Calu3 (cell line): ENCODE data around the gene ZBTB7A. TPM values are rescaled to one million over a fixed set of nuclear protein-coding genes. Genes with fewer than 3 reads are reported as not detected.

ENCODE experiments used
- BruUV-seq: library from RNA; stranded (reverse); fragments of 400-500 nt; replicated peaks from 2 replicates; lab custom pipeline; 2021; lab: Mats Ljungman, UMichigan
- CTCF ChIA-PET: fragments of 300-600 bp; sonication (Branson Sonifier 250); formaldehyde crosslinking; loops from one replicate; lab custom pipeline; 2022; ENCODE audit warnings: antibody characterized with exemption; lab: Charles Lee
- DNase-seq: peaks from one replicate; pipeline ENCODE4 v3.0.0; 2022
- H3K27ac Mint-ChIP-seq: one replicate; pipeline ENCODE4 v1.8.0; 2022; ENCODE audit warnings: mixed read lengths; ENCODE audit not compliant: unreplicated experiment
- H3K27me3 Mint-ChIP-seq: one replicate; pipeline ENCODE4 v1.8.0; 2022; ENCODE audit warnings: mixed read lengths; ENCODE audit not compliant: unreplicated experiment
- H3K36me3 Mint-ChIP-seq: one replicate; pipeline ENCODE4 v1.8.0; 2022; ENCODE audit warnings: mild to moderate bottlenecking, moderate library complexity, mixed read lengths; ENCODE audit not compliant: insufficient read depth, unreplicated experiment
- H3K4me1 Mint-ChIP-seq: one replicate; pipeline ENCODE4 v1.8.0; 2022; ENCODE audit warnings: mild to moderate bottlenecking, low read depth, mixed read lengths; ENCODE audit not compliant: unreplicated experiment
- H3K4me3 Mint-ChIP-seq: one replicate; pipeline ENCODE4 v1.8.0; 2022; ENCODE audit warnings: mild to moderate bottlenecking, low read depth, moderate library complexity, mixed read lengths; ENCODE audit not compliant: unreplicated experiment
- H3K9me3 Mint-ChIP-seq: one replicate; pipeline ENCODE4 v1.8.0; 2022; ENCODE audit warnings: low read depth, mixed read lengths; ENCODE audit not compliant: unreplicated experiment
- intact Hi-C: fragments of 100-400 bp; cut with micrococcal nuclease; formaldehyde crosslinking; loops from one replicate; pipeline ENCODE4 v1.10.0; 2022; ENCODE audit not compliant: unreplicated experiment
- total RNA-seq: library from RNA; stranded (reverse); gene quantifications from 2 replicates; pipeline ENCODE4 v1.2.3, GENCODE V29; 2022
- TF ChIP-seq, protein P1 (sequence below): fragments of 200-600 bp; IDR thresholded peaks from one replicate; pipeline ENCODE4 v1.8.0; 2022; ENCODE audit warnings: antibody characterized with exemption; ENCODE audit not compliant: unreplicated experiment

Gene ZBTB7A
- total RNA-seq, 1 experiment from 2014 or later = 38.0 TPM

DNA sequence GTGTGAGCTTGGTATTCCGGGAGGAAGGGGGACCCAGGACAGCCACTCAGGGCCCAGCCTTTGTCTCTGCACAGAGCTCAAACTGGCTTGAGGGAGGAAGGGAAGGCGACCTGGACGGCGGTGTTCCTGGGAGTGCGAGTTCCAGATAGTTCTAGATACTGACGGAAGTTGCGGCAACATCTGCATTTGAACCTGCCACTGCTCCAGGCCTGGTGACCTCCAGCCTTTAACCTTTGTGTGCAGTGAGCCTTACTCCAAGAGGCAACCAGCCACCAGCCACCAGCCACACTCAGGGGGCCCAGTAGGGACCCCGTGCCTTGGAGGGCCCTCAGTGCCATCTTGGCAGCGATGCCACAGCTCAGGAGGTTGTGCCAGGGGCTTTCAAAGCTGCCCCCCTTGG lies 15.5 kb upstream of the ZBTB7A start:
- Mint-ChIP-seq H3K36me3 (peaks cover 5% of the 10 kb centered on the region), H3K9me3 (no peaks in the 10 kb centered on the region), H3K4me1 (no peaks in the 10 kb centered on the region), H3K27me3 (no peaks in the 10 kb centered on the region), H3K27ac (no peak overlapping the region), H3K4me3 (no peak overlapping the region)
- no peak for DNase-seq
- TF ChIP-seq, protein P1, sequence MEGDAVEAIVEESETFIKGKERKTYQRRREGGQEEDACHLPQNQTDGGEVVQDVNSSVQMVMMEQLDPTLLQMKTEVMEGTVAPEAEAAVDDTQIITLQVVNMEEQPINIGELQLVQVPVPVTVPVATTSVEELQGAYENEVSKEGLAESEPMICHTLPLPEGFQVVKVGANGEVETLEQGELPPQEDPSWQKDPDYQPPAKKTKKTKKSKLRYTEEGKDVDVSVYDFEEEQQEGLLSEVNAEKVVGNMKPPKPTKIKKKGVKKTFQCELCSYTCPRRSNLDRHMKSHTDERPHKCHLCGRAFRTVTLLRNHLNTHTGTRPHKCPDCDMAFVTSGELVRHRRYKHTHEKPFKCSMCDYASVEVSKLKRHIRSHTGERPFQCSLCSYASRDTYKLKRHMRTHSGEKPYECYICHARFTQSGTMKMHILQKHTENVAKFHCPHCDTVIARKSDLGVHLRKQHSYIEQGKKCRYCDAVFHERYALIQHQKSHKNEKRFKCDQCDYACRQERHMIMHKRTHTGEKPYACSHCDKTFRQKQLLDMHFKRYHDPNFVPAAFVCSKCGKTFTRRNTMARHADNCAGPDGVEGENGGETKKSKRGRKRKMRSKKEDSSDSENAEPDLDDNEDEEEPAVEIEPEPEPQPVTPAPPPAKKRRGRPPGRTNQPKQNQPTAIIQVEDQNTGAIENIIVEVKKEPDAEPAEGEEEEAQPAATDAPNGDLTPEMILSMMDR = no peak
- BruUV-seq = no TSS peak
- CTCF ChIA-PET = no interaction called here
- intact Hi-C loops = no loop called here

DNA sequence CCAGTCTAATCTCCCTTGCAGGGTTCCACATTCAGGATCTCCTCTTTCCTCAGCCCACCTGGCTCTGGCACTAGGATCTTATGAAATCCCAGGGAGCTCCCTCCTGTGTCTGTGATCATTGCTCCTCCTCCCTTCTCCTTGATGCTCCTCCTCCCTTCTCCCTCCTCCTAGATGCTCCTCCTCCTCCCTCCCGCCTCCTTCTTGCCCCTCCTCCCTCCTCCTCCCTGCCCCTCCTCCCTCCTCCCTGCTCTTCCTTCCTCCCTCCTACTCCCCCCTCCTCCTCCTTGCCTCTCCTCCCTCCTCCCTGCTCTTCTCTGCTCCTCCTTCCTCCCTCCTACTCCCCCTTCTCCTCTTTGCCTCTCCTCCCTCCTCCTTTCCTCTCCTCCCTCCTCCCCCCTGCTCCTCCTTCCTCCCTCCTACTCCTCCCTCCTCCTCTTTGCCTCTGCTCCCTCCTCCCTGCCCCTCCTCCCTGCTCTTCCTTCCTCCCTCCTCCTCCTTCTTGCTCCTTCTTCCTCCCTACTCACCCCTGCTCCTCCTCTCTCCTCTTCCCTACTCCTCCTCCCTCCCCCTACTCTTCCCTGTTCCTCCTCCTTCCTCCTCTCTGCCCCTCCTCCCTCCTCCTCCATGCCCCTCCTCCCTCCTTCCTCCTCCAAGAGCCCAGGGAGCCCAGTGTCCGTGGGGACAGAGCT lies 14.9 kb upstream of the ZBTB7A start:
- CTCF ChIA-PET = no interaction called here
- H3K27ac Mint-ChIP-seq = no peak overlapping the region
- TF ChIP-seq, protein P1 = no peak
- no peaks in the 10 kb centered on the region for H3K4me1 Mint-ChIP-seq
- H3K36me3 Mint-ChIP-seq = peaks cover 4% of the 10 kb centered on the region
- intact Hi-C loops = no loop called here
- no TSS peak for BruUV-seq
- no peaks in the 10 kb centered on the region for H3K27me3 Mint-ChIP-seq
- H3K9me3 Mint-ChIP-seq = no peaks in the 10 kb centered on the region
- no peak for DNase-seq
- H3K4me3 Mint-ChIP-seq = no peak overlapping the region

DNA sequence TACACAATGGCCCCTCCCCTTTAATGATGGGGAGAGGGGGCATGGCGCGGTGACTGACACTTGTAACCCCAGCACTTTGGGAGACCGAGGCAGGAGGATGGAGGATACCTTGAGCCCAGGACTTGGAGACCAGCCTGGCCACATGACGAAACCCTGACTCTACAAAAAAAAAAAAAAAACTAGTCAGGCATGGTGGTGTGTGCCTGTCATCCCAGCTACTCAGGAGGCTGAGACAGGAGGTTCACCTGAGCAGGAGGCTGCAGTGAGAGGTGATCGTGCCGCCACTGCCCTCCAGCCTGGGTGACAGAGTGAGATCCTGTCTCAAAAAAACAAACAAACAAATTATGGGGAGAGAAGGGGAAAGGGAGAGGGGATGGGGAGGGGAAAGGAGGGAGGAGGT lies 13.8 kb upstream of the ZBTB7A start:
- no peaks in the 10 kb centered on the region for H3K4me1 Mint-ChIP-seq
- H3K27ac Mint-ChIP-seq = no peak overlapping the region
- CTCF ChIA-PET = no interaction called here
- no peaks in the 10 kb centered on the region for H3K36me3 Mint-ChIP-seq
- DNase-seq = no peak
- H3K27me3 Mint-ChIP-seq = no peaks in the 10 kb centered on the region
- TF ChIP-seq, protein P1 = no peak
- no peak overlapping the region for H3K4me3 Mint-ChIP-seq
- no TSS peak for BruUV-seq
- intact Hi-C loops = no loop called here
- H3K9me3 Mint-ChIP-seq = no peaks in the 10 kb centered on the region

DNA sequence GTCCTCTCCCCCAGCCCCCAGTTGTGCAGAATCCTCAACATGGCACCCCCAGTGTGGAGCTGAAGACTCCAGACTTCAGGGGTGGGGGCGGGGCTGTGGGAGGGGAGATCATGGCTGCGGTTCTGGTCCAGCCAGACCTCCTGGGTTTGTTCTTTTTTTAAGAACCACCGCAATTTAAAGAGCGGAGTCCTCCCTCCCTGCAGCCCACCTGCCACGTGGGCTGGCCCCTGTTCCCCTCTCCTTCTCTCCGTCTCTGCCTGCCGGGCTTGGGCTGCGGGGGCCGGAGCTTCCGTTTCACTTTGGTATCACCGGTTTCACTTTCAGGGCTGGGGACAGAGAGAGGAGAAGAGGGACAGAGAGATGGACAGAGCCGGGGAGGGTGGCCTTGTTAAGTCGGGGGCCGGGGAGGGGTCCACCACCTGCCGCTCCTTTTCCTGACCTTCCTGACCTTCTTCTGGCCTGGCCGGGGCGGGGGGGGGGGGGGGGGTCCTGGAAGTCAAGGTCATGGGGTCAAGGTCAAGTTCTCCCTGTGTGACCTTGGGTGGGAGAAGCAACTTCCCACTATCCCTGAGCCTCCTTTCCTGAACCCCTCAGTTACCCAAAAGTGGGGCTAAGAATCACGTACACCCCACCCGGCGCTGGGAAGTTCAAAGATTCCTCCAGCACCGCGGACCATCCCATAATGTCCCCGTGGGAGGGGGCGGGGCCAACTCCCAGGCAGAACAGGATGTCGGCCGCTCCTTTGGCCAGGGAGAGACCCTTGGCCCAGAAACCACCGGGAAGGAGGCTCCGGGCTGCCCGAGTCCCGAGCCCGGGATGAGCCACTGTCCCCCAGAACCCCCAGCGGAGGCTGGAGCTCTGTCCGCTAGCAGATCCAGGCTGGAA lies 11.3 kb upstream of the ZBTB7A start:
- DNase-seq = peak; percentile 54
- Mint-ChIP-seq H3K36me3 (no peaks in the 10 kb centered on the region), H3K9me3 (no peaks in the 10 kb centered on the region), H3K27ac (no peak overlapping the region), H3K4me3 (peak overlapping the region; percentile 58), H3K4me1 (no peaks in the 10 kb centered on the region), H3K27me3 (no peaks in the 10 kb centered on the region)
- CTCF ChIA-PET = no interaction called here
- TF ChIP-seq, protein P1 = no peak
- intact Hi-C loops = no loop called here
- no TSS peak for BruUV-seq
